PC-3 (cell line): ENCODE measurements around the gene TBC1D8. TPM values are rescaled to one million over a fixed set of nuclear protein-coding genes. Genes with fewer than 3 reads are reported as not detected.

Experiments used
- ATAC-seq: fragments of 200-7000 bp; cut with Tn5 transposase; 2 replicates; pipeline ENCODE4 v1.9.1; 2020; ENCODE audit warnings: mild to moderate bottlenecking, moderate library complexity
- Bru-seq: library from RNA; stranded (reverse); fragments of 400-500 nt; gene quantifications from one replicate; lab custom pipeline; 2021; lab: Mats Ljungman, UMichigan
- BruChase-seq, 2 experiments: library from RNA; stranded (reverse); fragments of 400-500 nt; gene quantifications; one replicate each; lab custom pipeline; 2021; lab: Mats Ljungman, UMichigan
- BruUV-seq: library from RNA; stranded (reverse); fragments of 400-500 nt; replicated peaks from 2 replicates; lab custom pipeline; 2021; lab: Mats Ljungman, UMichigan
- CTCF ChIA-PET: fragments of 300-600 bp; sonication (Branson Sonifier 250); formaldehyde crosslinking; loops from one replicate; lab custom pipeline; 2022; ENCODE audit warnings: antibody characterized with exemption; lab: Charles Lee
- POLR2A ChIA-PET: fragments of 300-600 bp; sonication (Branson Sonifier 250); formaldehyde crosslinking; loops from one replicate; lab custom pipeline; 2022; ENCODE audit warnings: antibody characterized with exemption; ENCODE audit not compliant: unreplicated experiment; lab: Charles Lee
- DNase-seq: peaks from one replicate; pipeline ENCODE4 v3.0.0-alpha.2; 2015
- H2AFZ ChIP-seq: fragments of 300-600 bp; sonication (generic); 2 replicates; pipeline ENCODE4 v1.6.0; 2016; ENCODE audit warnings: antibody characterized with exemption, low read length
- H3F3A ChIP-seq: fragments of 300-600 bp; sonication (generic); one replicate; pipeline ENCODE4 v1.6.0; 2017; ENCODE audit warnings: antibody characterized with exemption, low read length, control low read depth, mild to moderate bottlenecking; ENCODE audit not compliant: unreplicated experiment
- H3K27ac ChIP-seq: fragments of 300-600 bp; sonication (generic); 2 replicates; pipeline ENCODE4 v1.5.1; 2016; ENCODE audit warnings: mild to moderate bottlenecking, low read length
- H3K27me3 ChIP-seq: fragments of 300-600 bp; sonication (generic); 2 replicates; pipeline ENCODE4 v1.6.1; 2016; ENCODE audit warnings: low read length, mixed read lengths
- H3K36me3 ChIP-seq: fragments of 300-600 bp; sonication (generic); 2 replicates; pipeline ENCODE4 v1.6.1; 2016; ENCODE audit warnings: low read depth, mixed run types, low read length, mixed read lengths
- H3K4me1 ChIP-seq: fragments of 300-600 bp; sonication (generic); 2 replicates; pipeline ENCODE4 v1.5.1; 2016; ENCODE audit warnings: low read length; ENCODE audit not compliant: insufficient read depth
- H3K4me2 ChIP-seq: fragments of 300-600 bp; sonication (generic); 2 replicates; pipeline ENCODE4 v1.6.0; 2016; ENCODE audit warnings: low read length
- H3K4me3 ChIP-seq: fragments of 300-600 bp; sonication (generic); 2 replicates; pipeline ENCODE4 v1.5.1; 2016; ENCODE audit warnings: mild to moderate bottlenecking, low read length, mixed read lengths
- H3K79me2 ChIP-seq: fragments of 300-600 bp; sonication (generic); 2 replicates; pipeline ENCODE4 v1.6.1; 2017; ENCODE audit warnings: low read length, mixed read lengths
- H3K9ac ChIP-seq: fragments of 300-600 bp; sonication (generic); 2 replicates; pipeline ENCODE4 v1.6.0; 2016; ENCODE audit warnings: mild to moderate bottlenecking, low read length
- H3K9me2 ChIP-seq: fragments of 300-600 bp; sonication (generic); replicated peaks from 2 replicates; pipeline ENCODE4 v1.6.1; 2016; ENCODE audit warnings: mixed run types, low read length, mixed read lengths
- H3K9me3 ChIP-seq: fragments of 300-600 bp; sonication (generic); 2 replicates; pipeline ENCODE4 v1.6.1; 2016; ENCODE audit warnings: low read length, mixed read lengths
- H4K20me1 ChIP-seq: fragments of 300-600 bp; sonication (generic); 2 replicates; pipeline ENCODE4 v1.6.1; 2016; ENCODE audit warnings: low read length, mixed read lengths
- CTCF ChIP-seq: fragments of 300-600 bp; sonication (generic); conservative IDR thresholded peaks from 2 replicates; pipeline ENCODE4 v1.5.1; 2017; ENCODE audit warnings: antibody characterized with exemption, low read depth, mild to moderate bottlenecking, low read length
- EZH2 ChIP-seq: fragments of 300-600 bp; sonication (generic); IDR thresholded peaks from one replicate; pipeline ENCODE4 v1.6.1; 2017; ENCODE audit warnings: antibody characterized with exemption, mild to moderate bottlenecking, low read length; ENCODE audit not compliant: unreplicated experiment
- EZH2phosphoT487 ChIP-seq: fragments of 300-600 bp; sonication (generic); IDR thresholded peaks from 2 replicates; pipeline ENCODE4 v1.6.1; 2018; ENCODE audit warnings: mild to moderate bottlenecking, antibody characterized with exemption, low read length, borderline replicate concordance
- intact Hi-C: fragments of 100-400 bp; cut with micrococcal nuclease; formaldehyde crosslinking; loops from 2 replicates; pipeline ENCODE4 v1.9.0; 2023
- long read RNA-seq: library from polyadenylated mRNA; unstranded; transcript quantifications from one replicate; pipeline ENCODE4 v2.0.0, GENCODE V29; 2021; ENCODE audit not compliant: unreplicated experiment
- total RNA-seq: library from RNA; depleted of rRNA; stranded (reverse); fragments of >200 nt; gene quantifications from 2 replicates; pipeline ENCODE4 v1.2.3, GENCODE V29; 2014; rRNA removed

The TBC1D8 gene
- 39.7 and 41.7 TPM in 2 replicates for total RNA-seq
- Bru-seq, nascent RNA = percentile 95 among the genes with signal in this experiment
- BruChase-seq, experiment 1, labeled RNA remaining after a 6-hour chase = percentile 85 among the genes with signal in this experiment
- BruChase-seq, experiment 2, labeled RNA remaining after a 2-hour chase = percentile 92 among the genes with signal in this experiment
- long read RNA-seq, transcript TBC1D8-202 (20 exons, 3,803 nt) = minor isoform, 7 of 221 reads
- long read RNA-seq, transcript TBC1D8-201 (20 exons, 3,627 nt) = major isoform, 39 of 221 reads
- long read RNA-seq, partial matches to known transcripts = 120 of 221 reads
- long read RNA-seq, other reads (novel, unspliced or antisense) = 55 of 221 reads

GRCh38 chr2:101151146-101151858 is at the start of gene TBC1D8:
Gene TBC1D8 (minus strand): TSS chr2:101151382. CDS start chr2:101151253, 129 bp downstream.
- Histone ChIP-seq H3K9ac (peak within 1 kb of the TSS; percentile 91), H3K9me3 (no peaks in the 10 kb centered on the region), H3K27me3 (no peaks in the 10 kb centered on the region), H3K36me3 (peaks cover 11% of the 10 kb centered on the region; the same call in 1 of the 2 replicates), H2AFZ (peak within 1 kb of the TSS; percentile 72), H3K4me3 (peak within 1 kb of the TSS; percentile 94), H3K4me2 (peak within 1 kb of the TSS; percentile 93), H3K9me2 (no peaks in the 10 kb centered on the region), H3K27ac (peak within 1 kb of the TSS; percentile 80), H3K4me1 (peaks cover 44% of the 10 kb centered on the region), H3K79me2 (peaks cover 45% of the 10 kb centered on the region), H3F3A (no peaks in the 10 kb centered on the region), H4K20me1 (peaks cover 44% of the 10 kb centered on the region)
- ChIA-PET POLR2A (interaction anchor here (0.6 to 3.0 kb wide), 4 partner anchors 27 to 152 kb away, joined by 3 to 18 read pairs (median 4); no protein-coding TSS in a partner anchor), CTCF (no interaction called here)
- BruUV-seq = no TSS peak
- no peak for TF ChIP-seq CTCF
- no peak for TF ChIP-seq EZH2
- no peak for TF ChIP-seq EZH2phosphoT487
- intact Hi-C loops = no loop called here
- peak; percentile 85 for DNase-seq
- peak; percentile 68 for ATAC-seq

GRCh38 chr2:101200676-101201075 is 49.5 kb upstream of the TBC1D8 start:
- H3F3A ChIP-seq = peaks cover 3% of the 10 kb centered on the region
- H3K79me2 ChIP-seq = no peaks in the 10 kb centered on the region
- H3K9me2 ChIP-seq = no peaks in the 10 kb centered on the region
- H3K4me1 ChIP-seq = peaks cover 17% of the 10 kb centered on the region
- no peak overlapping the region for H3K4me2 ChIP-seq
- no peak overlapping the region for H2AFZ ChIP-seq
- peak; percentile 76 for ATAC-seq
- no peaks in the 10 kb centered on the region for H3K36me3 ChIP-seq
- H3K4me3 ChIP-seq = no peak overlapping the region
- no TSS peak for BruUV-seq
- no peak for TF ChIP-seq CTCF
- TF ChIP-seq EZH2 = no peak
- TF ChIP-seq EZH2phosphoT487 = no peak
- ChIA-PET CTCF (no interaction called here), POLR2A (interaction anchor here (0.6 kb wide), 1 partner anchor 199 kb away, joined by 3 read pairs; the partner anchor contains the start of gene RPL31)
- H3K27me3 ChIP-seq = no peaks in the 10 kb centered on the region
- H3K27ac ChIP-seq = peak overlapping the region; percentile 41
- no peaks in the 10 kb centered on the region for H4K20me1 ChIP-seq
- H3K9ac ChIP-seq = no peak overlapping the region
- H3K9me3 ChIP-seq = no peaks in the 10 kb centered on the region
- intact Hi-C loops = no loop called here
- peak; percentile 87 for DNase-seq
